Liver (tissue), 9 donors: ENCODE data around the gene GLI2. TPM values are rescaled to one million over a fixed set of nuclear protein-coding genes. Genes with fewer than 3 reads are reported as not detected.

Source experiments
- DNase-seq: peaks from one replicate; pipeline ENCODE4 v3.0.0-alpha.2; 2017; ENCODE audit warnings: low spot score
- H3K27ac ChIP-seq, 2 donors: one replicate each; pipeline ENCODE4 v1.7.0; 2013; ENCODE audit warnings: inconsistent platforms in 2 of 2, low read length in 2 of 2, control low read depth in 1 of 2, low read depth in 1 of 2, mild to moderate bottlenecking in 1 of 2
- H3K27me3 ChIP-seq, 4 donors: one replicate each; pipeline versions ENCODE4 v1.6.1 to v1.7.0; 2013; ENCODE audit warnings: low read length in 3 of 4, inconsistent platforms in 1 of 4, mild to moderate bottlenecking in 1 of 4, moderate library complexity in 1 of 4; ENCODE audit not compliant: control insufficient read depth in 4 of 4, insufficient read depth in 4 of 4
- H3K36me3 ChIP-seq, 4 donors: one replicate each; pipeline versions ENCODE4 v1.6.1 to v1.7.0; 2013; ENCODE audit warnings: low read length in 3 of 4, mild to moderate bottlenecking in 3 of 4, low read depth in 1 of 4, moderate library complexity in 1 of 4; ENCODE audit not compliant: control insufficient read depth in 4 of 4, insufficient read depth in 3 of 4
- H3K4me1 ChIP-seq, 4 donors: one replicate each; pipeline versions ENCODE4 v1.6.1 to v1.7.0; 2013; ENCODE audit warnings: low read length in 3 of 4, mild to moderate bottlenecking in 3 of 4, moderate library complexity in 1 of 4; ENCODE audit not compliant: control insufficient read depth in 4 of 4, insufficient read depth in 4 of 4
- H3K4me3 ChIP-seq, 3 donors: one replicate each; pipeline versions ENCODE4 v1.6.1 to v1.7.0; 2013; ENCODE audit warnings: low read length in 3 of 3, control low read depth in 1 of 3, low read depth in 1 of 3, mild to moderate bottlenecking in 1 of 3
- H3K9ac ChIP-seq, 2 donors: one replicate each; pipeline ENCODE4 v1.7.0; 2013; ENCODE audit warnings: low read length in 2 of 2, mild to moderate bottlenecking in 2 of 2, moderate library complexity in 2 of 2, control low read depth in 1 of 2, low read depth in 1 of 2
- H3K9me3 ChIP-seq, 4 donors: one replicate each; pipeline versions ENCODE4 v1.6.1 to v1.7.0; 2013; ENCODE audit warnings: low read length in 3 of 4; ENCODE audit not compliant: control insufficient read depth in 4 of 4
- EGR1 ChIP-seq, 2 donors: IDR thresholded peaks; 2 replicates each; pipeline ENCODE4 v1.6.1; 2016 to 2018; ENCODE audit warnings: antibody characterized with exemption in 2 of 2, low read depth in 2 of 2
- FOXA2 ChIP-seq: IDR thresholded peaks from 2 replicates; pipeline ENCODE4 v1.6.1; 2016; ENCODE audit warnings: antibody characterized with exemption
- GABPA ChIP-seq, 2 donors: IDR thresholded peaks in 1 of 2; conservative IDR thresholded peaks in 1 of 2; 2 replicates each; pipeline ENCODE4 v1.6.1; 2016; ENCODE audit warnings: antibody characterized with exemption in 2 of 2, mild to moderate bottlenecking in 1 of 2, moderate library complexity in 1 of 2
- HNF4A ChIP-seq, 2 donors: conservative IDR thresholded peaks; 2 replicates each; pipeline ENCODE4 v1.6.1; 2016; ENCODE audit warnings: antibody characterized with exemption in 2 of 2, mild to moderate bottlenecking in 2 of 2
- HNF4G ChIP-seq: IDR thresholded peaks from 2 replicates; pipeline ENCODE4 v1.6.1; 2016; ENCODE audit warnings: antibody characterized with exemption
- JUND ChIP-seq, 2 donors: IDR thresholded peaks; 2 replicates each; pipeline ENCODE4 v1.6.1; 2016; ENCODE audit warnings: antibody characterized with exemption in 2 of 2
- NR2F2 ChIP-seq: IDR thresholded peaks from 2 replicates; pipeline ENCODE4 v1.6.1; 2016; ENCODE audit warnings: antibody characterized with exemption
- RAD21 ChIP-seq, 2 donors: IDR thresholded peaks; 2 replicates each; pipeline ENCODE4 v1.6.1; 2016; ENCODE audit warnings: antibody characterized with exemption in 2 of 2, mild to moderate bottlenecking in 2 of 2
- RXRA ChIP-seq, 2 donors: IDR thresholded peaks; 2 replicates each; pipeline ENCODE4 v1.6.1; 2017 to 2018; ENCODE audit warnings: antibody characterized with exemption in 2 of 2, mild to moderate bottlenecking in 1 of 2
- SP1 ChIP-seq: IDR thresholded peaks from 2 replicates; pipeline ENCODE4 v1.6.1; 2018; ENCODE audit warnings: antibody characterized with exemption, mild to moderate bottlenecking
- TAF1 ChIP-seq: conservative IDR thresholded peaks from 2 replicates; pipeline ENCODE4 v1.6.1; 2016; ENCODE audit warnings: antibody characterized with exemption, mild to moderate bottlenecking
- WGBS: extraction: QIAGEN DNeasy Blood & Tissue Kit; methylation state at CpG from one replicate; pipeline ENCODE4 v1.1.7; 2013; 5-methylcytosine and 5-hydroxymethylcytosine counted together
- polyA plus RNA-seq, 2 donors: library from polyadenylated mRNA; stranded (reverse) in 1 of 2; unstranded in 1 of 2; fragments of 200-250 nt in 1 of 2; fragments of >200 nt in 1 of 2; fragmentation: Nextera tagmentation in 1 of 2; extraction: Ambion mirVana in 1 of 2; gene quantifications; one replicate each; pipeline versions ENCODE4 v1.2.1 to v1.2.3, GENCODE V29; 2013 to 2015
- total RNA-seq, 2 donors: library from RNA; depleted of rRNA; stranded (reverse); fragments of >200 nt; gene quantifications; one replicate each; pipeline ENCODE4 v1.2.3, GENCODE V29; 2014
- TF ChIP-seq, protein P1 (sequence below): IDR thresholded peaks from 2 replicates; pipeline ENCODE4 v1.6.1; 2016; ENCODE audit warnings: antibody characterized with exemption
- TF ChIP-seq, protein P2 (sequence below): fragments of 150-350 bp; IDR thresholded peaks from 2 replicates; pipeline ENCODE4 v1.5.1; 2017; ENCODE audit warnings: improper control_type of control experiment, low read depth, low read length; ENCODE audit not compliant: missing input control
- TF ChIP-seq, protein P3 (sequence below): IDR thresholded peaks from 2 replicates; pipeline ENCODE4 v1.6.1; 2016; ENCODE audit warnings: antibody characterized with exemption, mild to moderate bottlenecking
- TF ChIP-seq, protein P4 (sequence below): IDR thresholded peaks from 2 replicates; pipeline ENCODE4 v1.6.1; 2016; ENCODE audit warnings: antibody characterized with exemption
- TF ChIP-seq, protein P5 (sequence below): IDR thresholded peaks from 2 replicates; pipeline ENCODE4 v1.6.1; 2016; ENCODE audit warnings: antibody characterized with exemption
- donor health status: healthy.
- donor health status: healthy.
- donor health status: healthy.
- donor health status: healthy.
- donor health status: healthy.

The GLI2 gene
- total and polyA plus RNA-seq, 4 donors, result 0.04 to 0.16 (median 0.11) TPM

DNA sequence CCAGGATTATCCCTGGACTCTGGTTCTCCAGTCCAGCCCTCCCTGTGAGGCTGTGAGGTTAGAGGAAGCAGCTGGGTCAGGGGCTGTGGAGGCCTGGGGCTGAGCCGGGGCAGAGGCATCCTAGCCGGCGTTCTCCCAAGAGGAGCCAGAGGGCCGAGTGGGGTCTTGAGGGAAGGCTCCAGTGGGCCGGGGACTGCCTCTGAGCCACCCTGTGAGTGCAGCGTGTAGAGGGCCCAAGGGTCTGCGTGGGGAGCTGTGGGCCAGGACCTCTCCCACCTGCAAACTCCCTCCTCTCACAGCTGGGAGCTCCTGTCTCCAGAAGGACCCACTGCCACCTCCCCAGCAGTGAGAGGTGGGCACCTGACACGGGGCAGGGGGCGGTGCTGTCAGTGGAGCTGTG lies 41.0 kb downstream of the GLI2 start:
- DNase-seq, result no peak
- H3K36me3 ChIP-seq, result no peaks in the 10 kb centered on the region
- H3K4me1 ChIP-seq, result no peaks in the 10 kb centered on the region
- H3K27me3 ChIP-seq, result no peaks in the 10 kb centered on the region
- no peaks in the 10 kb centered on the region for H3K9me3 ChIP-seq
- no peak overlapping the region for H3K4me3 ChIP-seq
- 80% methylated on average over 9 of the region's 9 CpGs for WGBS
- H3K9ac ChIP-seq, result no peak overlapping the region
- H3K27ac ChIP-seq, result no peak overlapping the region
- TF ChIP-seq RXRA (IDR thresholded peaks at IDR 0.05) (no peak), RAD21 (IDR thresholded peaks at IDR 0.05) (no peak), HNF4G (no peak), SP1 (no peak), NR2F2 (no peak), JUND (IDR thresholded peaks at IDR 0.05) (no peak)
- TF ChIP-seq, protein P1, sequence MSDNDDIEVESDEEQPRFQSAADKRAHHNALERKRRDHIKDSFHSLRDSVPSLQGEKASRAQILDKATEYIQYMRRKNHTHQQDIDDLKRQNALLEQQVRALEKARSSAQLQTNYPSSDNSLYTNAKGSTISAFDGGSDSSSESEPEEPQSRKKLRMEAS, result no peak

DNA sequence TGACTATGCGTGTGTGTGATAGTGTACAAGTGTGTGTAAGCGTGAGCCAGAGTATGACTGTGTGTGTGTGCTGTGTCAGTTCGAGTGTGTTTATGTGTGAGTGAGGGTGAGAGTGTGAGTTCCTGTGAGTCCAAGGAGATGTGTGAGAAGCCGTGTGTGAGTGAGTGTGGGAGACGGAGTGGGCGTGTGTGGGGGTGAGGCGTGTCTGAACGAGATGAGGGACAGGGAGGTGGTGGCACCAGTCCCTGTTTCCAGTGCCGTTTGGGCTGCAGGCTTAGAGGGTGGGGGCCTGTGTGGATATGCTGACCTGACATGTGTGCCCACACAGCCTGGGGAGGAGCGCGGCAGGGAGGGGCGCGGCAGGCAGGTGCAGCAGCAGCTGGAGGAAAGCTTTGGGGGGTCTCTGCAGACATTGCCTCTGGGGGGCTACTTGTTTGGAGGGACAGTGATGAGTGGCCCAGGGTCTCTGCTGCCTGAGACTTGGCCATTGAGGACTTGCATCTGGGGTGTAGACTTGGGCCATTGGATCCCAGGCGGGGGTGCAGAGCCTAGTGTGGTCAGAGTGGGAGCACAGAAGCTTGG lies 41.6 kb downstream of the GLI2 start:
- TF ChIP-seq EGR1 (IDR thresholded peaks at IDR 0.05; ENCODE audit: low read depth in 2 of 2) (no peak), NR2F2 (no peak), TAF1 (no peak), FOXA2 (no peak), HNF4A (conservative IDR thresholded peaks at IDR 0.05) (no peak), RXRA (IDR thresholded peaks at IDR 0.05) (no peak), GABPA (IDR thresholded peaks at IDR 0.05 in 1 of 2, conservative IDR thresholded peaks at IDR 0.05 in 1 of 2) (no peak), HNF4G (no peak)
- TF ChIP-seq, protein P2, sequence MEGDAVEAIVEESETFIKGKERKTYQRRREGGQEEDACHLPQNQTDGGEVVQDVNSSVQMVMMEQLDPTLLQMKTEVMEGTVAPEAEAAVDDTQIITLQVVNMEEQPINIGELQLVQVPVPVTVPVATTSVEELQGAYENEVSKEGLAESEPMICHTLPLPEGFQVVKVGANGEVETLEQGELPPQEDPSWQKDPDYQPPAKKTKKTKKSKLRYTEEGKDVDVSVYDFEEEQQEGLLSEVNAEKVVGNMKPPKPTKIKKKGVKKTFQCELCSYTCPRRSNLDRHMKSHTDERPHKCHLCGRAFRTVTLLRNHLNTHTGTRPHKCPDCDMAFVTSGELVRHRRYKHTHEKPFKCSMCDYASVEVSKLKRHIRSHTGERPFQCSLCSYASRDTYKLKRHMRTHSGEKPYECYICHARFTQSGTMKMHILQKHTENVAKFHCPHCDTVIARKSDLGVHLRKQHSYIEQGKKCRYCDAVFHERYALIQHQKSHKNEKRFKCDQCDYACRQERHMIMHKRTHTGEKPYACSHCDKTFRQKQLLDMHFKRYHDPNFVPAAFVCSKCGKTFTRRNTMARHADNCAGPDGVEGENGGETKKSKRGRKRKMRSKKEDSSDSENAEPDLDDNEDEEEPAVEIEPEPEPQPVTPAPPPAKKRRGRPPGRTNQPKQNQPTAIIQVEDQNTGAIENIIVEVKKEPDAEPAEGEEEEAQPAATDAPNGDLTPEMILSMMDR, result no peak
- TF ChIP-seq, protein P3, sequence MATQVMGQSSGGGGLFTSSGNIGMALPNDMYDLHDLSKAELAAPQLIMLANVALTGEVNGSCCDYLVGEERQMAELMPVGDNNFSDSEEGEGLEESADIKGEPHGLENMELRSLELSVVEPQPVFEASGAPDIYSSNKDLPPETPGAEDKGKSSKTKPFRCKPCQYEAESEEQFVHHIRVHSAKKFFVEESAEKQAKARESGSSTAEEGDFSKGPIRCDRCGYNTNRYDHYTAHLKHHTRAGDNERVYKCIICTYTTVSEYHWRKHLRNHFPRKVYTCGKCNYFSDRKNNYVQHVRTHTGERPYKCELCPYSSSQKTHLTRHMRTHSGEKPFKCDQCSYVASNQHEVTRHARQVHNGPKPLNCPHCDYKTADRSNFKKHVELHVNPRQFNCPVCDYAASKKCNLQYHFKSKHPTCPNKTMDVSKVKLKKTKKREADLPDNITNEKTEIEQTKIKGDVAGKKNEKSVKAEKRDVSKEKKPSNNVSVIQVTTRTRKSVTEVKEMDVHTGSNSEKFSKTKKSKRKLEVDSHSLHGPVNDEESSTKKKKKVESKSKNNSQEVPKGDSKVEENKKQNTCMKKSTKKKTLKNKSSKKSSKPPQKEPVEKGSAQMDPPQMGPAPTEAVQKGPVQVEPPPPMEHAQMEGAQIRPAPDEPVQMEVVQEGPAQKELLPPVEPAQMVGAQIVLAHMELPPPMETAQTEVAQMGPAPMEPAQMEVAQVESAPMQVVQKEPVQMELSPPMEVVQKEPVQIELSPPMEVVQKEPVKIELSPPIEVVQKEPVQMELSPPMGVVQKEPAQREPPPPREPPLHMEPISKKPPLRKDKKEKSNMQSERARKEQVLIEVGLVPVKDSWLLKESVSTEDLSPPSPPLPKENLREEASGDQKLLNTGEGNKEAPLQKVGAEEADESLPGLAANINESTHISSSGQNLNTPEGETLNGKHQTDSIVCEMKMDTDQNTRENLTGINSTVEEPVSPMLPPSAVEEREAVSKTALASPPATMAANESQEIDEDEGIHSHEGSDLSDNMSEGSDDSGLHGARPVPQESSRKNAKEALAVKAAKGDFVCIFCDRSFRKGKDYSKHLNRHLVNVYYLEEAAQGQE, result no peak
- TF ChIP-seq, protein P4, sequence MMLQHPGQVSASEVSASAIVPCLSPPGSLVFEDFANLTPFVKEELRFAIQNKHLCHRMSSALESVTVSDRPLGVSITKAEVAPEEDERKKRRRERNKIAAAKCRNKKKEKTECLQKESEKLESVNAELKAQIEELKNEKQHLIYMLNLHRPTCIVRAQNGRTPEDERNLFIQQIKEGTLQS, result no peak
- TF ChIP-seq, protein P5, sequence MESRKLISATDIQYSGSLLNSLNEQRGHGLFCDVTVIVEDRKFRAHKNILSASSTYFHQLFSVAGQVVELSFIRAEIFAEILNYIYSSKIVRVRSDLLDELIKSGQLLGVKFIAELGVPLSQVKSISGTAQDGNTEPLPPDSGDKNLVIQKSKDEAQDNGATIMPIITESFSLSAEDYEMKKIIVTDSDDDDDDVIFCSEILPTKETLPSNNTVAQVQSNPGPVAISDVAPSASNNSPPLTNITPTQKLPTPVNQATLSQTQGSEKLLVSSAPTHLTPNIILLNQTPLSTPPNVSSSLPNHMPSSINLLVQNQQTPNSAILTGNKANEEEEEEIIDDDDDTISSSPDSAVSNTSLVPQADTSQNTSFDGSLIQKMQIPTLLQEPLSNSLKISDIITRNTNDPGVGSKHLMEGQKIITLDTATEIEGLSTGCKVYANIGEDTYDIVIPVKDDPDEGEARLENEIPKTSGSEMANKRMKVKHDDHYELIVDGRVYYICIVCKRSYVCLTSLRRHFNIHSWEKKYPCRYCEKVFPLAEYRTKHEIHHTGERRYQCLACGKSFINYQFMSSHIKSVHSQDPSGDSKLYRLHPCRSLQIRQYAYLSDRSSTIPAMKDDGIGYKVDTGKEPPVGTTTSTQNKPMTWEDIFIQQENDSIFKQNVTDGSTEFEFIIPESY, result no peak
- no peaks in the 10 kb centered on the region for H3K4me1 ChIP-seq
- H3K27me3 ChIP-seq, result peaks cover 0 to 2% (median 0%) of the 10 kb centered on the region in 4 donors
- no peak overlapping the region for H3K4me3 ChIP-seq
- no peaks in the 10 kb centered on the region for H3K9me3 ChIP-seq
- H3K36me3 ChIP-seq, result no peaks in the 10 kb centered on the region
- no peak for DNase-seq
- no peak overlapping the region for H3K9ac ChIP-seq
- WGBS, result 83% methylated on average over 14 of the region's 14 CpGs
- H3K27ac ChIP-seq, result no peak overlapping the region
